Head of caudate nucleus (tissue), 42 donors: ENCODE results near the gene MRPS10.

Source experiments
- DNase-seq, 42 donors: peaks; one replicate each; pipeline versions ENCODE4 v3.0.0 to v3.0.0-alpha.2; 2020 to 2021; ENCODE audit warnings: mixed read lengths in 7 of 42
- intact Hi-C: fragments of 100-400 bp; cut with DNase I; formaldehyde crosslinking; loops from one replicate; pipeline ENCODE4 v1.15.0; 2022

Gene MRPS10

DNA sequence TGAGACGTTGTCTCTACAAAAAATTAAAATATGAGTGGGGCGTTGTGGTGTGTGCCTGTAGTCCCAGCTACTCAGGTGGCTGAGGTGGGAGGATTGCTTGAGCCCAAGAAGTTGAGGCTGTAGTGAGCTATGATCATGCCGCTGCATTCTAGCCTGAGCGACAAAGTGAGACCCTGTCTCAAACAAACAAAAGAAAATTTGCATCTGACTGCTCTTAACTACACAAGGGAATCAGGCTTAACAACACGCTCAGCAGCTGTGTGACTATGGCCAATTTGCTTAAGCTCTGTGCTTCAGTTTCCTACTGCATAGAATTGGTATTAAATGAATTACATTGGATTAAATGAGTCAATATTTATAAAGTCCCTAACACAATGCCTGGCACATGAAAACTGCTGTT lies 24.3 kb upstream of the MRPS10 start:
- DNase-seq = no peak
- intact Hi-C loops = no loop called here

DNA sequence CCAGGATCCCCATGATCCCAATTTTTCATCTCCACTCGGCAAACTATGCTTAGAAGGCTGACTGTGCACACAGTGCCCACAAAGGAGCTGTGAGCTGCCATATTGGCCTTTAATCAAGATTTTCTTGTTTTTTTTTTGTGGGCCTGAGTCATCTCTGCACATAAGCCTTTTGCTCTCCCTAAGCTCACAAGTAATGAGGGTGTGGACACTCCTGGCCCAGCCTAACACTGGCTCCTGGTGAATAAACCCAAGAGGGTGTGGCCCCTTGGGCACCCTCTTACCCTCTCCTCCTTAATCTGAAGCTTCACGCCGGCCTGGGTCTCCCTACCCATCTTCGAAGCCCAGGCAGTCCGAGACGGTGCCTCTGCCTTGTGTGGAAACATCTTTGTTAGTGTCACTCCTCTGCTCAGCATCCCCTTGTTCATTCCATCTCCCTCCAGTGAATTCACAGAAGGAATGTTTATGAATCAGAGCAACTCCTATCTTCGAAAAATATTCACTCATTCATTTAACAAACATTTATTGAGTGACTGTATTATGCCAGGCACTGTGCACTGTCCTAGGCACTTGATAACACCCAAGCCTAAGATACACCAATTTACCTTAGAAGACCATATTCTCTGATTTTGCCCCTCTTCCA lies 22.2 kb upstream of the MRPS10 start:
- DNase-seq = no peak
- intact Hi-C loops = no loop called here

DNA sequence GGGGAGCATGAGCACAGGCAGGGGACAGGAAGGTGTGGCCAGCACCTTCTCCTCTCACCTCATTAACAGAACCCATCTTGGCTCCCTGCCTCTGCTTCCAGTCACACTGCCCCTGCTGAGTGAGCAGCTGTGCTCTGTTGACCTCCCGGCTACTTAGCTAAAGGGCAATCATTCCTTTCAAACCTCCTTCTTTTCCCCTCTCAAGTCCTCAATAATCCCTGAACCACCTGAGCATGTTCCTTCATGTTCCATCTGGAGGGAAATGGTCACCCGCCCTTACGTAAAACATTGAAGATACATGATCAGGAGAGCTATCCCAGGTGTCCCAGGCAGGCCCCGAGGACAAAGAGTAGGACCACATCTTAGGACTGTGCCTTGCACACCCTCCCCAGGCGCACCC lies 21.7 kb upstream of the MRPS10 start:
- DNase-seq = no peak
- intact Hi-C loops = no loop called here

- intact Hi-C loops = no loop called here
- DNase-seq = no peak
Measured at GRCh38 chr6:42237857-42238256, 20.2 kb upstream of the MRPS10 start.

DNA sequence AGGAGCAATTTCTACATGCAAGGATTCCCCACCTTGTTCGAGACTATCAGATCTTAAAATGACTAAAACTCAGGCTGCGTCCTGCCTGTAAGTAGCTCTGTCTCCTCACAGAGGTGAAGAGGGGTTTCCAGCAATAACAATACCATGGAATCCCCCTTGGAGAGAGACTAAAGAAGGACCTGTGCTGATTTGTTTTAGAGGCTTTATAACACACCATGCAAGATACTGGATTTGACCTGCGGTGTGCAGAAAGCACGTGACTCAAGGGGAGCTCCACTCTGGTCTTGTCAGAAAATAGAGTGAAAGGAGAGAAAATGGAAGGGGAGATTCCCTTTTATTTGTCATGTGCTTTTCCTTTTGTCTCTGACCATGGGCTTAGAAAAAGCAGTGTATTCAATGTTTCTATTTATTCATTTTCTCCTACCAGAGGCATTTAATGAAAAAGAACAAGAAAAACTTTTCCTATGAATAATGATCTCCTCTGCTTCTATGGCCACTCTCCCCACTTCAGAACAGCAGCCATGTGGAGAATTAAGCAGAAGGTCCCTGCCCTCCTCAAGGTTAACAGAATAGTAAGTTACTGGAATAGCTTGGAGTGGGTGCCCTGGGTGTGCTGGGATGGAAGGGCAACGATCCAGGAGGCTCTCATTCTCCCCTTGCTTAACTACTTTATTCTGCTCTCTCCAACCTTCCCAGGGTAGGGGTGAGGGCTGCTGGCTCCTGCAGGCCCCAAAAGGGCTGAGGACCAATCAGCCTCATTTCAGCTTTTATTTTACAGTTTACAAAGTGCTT lies 19.2 kb upstream of the MRPS10 start:
- DNase-seq = peak in 4 of 42 donors; percentile 9 to 49 (median 28)
- intact Hi-C loops = no loop called here

GRCh38 chr6:42236030-42236429 lies 18.4 kb upstream of the MRPS10 start:
- no peak for DNase-seq
- intact Hi-C loops = no loop called here

DNA sequence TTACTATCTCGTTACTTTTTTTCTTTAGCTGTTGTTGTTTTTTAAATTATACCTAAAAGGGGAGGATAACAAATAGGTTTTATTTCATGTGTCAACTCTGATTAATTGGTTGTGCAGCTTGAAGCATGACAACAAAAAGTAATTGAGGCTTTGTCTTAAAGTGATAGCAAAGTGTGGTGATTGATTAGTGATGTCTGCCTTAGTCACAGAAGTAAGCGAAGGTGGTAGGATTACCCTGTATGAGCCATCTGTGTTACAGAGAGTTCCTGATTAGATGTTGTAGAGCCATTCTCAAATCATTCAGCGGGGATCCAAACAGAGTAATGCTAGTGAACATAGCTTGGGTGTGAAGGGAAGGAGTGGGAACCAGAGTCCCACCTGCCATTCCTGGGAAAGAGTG lies 14.4 kb upstream of the MRPS10 start:
- DNase-seq = no peak
- intact Hi-C loops = no loop called here

- DNase-seq = no peak
- intact Hi-C loops = no loop called here
Measured at GRCh38 chr6:42230345-42231321, 13.0 kb upstream of the MRPS10 start.

DNA sequence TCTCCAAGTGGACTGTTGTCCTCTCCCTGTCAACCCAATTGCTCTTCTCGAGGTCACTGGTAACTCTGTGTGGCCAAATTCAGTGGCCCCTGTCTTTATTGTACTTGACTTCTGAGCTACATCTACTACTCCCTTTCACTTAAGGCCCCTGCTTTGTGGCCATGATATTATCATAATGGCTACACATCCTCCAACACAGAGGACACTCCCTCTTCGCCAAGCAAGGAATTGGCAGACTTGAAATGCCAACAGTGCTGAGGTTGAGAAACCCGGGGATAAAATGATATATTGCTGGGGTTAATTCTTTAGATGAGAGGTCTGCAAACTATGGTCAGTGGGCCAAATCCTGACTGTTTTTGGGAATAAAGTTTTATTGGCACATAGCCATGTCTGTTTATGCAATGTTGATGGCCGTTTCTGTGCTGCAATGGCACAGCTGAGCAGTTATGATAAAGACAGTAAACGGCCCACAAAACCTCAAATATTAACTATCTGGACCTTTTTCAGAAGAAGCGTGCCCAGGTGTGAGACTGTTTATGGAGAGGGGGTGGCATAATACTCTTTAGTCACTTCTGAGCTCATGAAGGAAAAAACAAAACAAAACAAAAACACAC lies 12.0 kb upstream of the MRPS10 start:
- no peak for DNase-seq
- intact Hi-C loops = no loop called here

GRCh38 chr6:42228305-42228704 lies 10.6 kb upstream of the MRPS10 start:
- no peak for DNase-seq
- intact Hi-C loops = no loop called here

- intact Hi-C loops = no loop called here
- no peak for DNase-seq
Measured at GRCh38 chr6:42227173-42227850, 9.7 kb upstream of the MRPS10 start.

- no peak for DNase-seq
- intact Hi-C loops = no loop called here
Measured at GRCh38 chr6:42226645-42227143, 9.0 kb upstream of the MRPS10 start.

- no peak for DNase-seq
- intact Hi-C loops = no loop called here
Measured at GRCh38 chr6:42226161-42226611, 8.5 kb upstream of the MRPS10 start.

DNA sequence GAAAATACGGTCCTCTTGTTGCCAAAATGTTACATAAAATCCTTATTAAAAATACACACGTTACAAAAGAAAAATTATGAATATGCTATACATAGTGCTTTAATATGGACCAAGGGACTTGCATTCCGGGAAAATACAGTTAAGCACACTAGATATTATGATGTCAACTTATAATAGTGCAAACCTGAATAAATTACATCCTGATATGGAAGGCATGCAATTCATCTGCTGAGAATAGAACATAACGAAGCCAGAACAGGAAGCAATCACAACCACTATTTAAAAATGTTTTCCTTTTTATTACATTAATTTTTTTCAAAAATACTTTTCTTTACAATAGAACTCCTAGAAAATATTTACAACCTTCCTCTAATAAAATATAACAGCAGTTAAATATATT lies 7.8 kb upstream of the MRPS10 start:
- DNase-seq = no peak
- intact Hi-C loops = no loop called here

DNA sequence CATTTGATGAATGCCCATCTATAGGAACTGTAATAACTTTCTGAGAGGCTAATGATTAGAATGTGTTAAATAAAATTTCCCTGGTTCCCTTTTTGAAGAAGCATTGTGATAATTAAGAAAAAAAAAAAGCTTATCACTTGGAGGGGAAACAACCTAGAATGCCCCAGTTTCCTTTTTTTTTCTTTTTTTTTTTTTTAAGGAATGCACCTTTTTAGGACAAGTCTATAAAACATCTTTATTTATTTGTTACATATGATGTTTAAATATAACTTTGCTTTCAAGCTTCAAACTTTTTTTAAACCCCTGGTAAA lies 7.3 kb upstream of the MRPS10 start:
- DNase-seq = no peak
- intact Hi-C loops = no loop called here

DNA sequence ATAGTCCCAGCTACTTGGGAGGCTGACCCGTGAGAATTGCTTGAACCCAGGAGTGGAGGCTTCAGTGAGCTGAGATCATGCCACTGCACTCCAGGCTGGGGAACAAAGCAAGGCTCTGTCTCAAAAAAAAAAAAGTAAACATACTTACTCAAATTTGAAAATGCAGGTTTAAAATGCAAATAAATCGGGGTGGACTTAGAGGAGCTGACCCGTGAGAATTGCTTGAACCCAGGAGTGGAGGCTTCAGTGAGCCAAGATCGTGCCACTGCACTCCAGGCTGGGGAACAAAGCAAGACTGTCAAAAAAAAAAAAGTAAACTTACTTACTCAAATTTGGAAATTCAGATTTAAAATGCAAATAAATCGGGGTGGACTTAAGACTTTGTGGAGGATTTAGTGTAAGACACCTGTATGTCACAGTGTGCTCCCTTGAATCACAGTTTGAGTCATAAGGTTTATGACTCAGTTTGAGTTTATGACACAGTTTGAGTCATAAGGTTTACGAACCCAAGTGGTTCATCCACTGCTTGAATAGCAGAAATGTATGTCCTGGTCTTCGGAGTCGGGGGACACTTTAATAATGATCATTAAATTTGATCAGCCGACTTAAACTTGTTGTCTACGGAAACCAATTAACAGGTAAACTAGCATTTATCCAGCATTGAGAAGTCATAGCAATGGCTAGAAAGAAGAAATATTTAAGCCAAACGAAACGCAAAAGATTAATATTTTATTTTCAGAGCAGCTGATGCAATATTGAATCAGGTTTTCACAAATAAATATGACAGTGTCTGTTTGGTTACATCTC lies 6.8 kb upstream of the MRPS10 start:
- intact Hi-C loops = no loop called here
- DNase-seq = no peak

DNA sequence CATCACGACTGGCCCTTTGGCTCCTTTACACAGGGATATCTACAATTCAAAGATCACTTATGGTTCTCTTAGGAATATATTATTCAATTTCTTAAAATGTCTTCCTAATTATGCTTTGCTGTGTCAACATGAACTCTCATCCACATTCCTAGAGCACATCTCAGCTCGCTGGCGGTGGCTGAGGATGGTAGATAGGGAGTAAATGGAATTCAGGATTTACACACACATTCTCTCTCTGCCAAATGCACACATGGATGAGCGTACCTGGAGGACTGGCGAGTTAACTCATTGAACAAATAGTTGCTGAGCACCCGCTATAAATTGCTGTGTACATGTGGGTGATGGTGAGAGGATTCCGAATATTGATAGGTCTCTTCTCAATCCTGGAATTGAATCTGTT lies 4.8 kb upstream of the MRPS10 start:
- intact Hi-C loops = no loop called here
- DNase-seq = no peak

DNA sequence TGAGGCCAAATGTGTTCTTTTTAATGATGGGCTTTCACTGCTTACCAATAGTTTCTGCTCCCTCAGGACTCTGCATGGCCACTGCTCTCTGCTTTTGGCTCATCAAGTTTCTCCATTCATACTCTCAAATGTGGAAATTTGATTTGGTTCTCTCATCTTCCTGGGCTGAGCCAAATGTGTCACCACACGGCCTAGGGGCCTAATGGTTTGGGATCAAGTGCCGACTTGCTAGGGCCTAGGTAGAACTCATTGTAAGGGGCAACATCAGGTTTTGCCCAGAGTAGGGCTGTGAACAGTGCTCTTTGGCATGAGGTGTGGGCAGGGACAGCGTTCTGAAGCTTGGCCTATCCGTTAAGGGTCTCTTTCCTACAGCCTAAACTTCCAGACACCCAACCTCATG lies 3.9 kb upstream of the MRPS10 start:
- intact Hi-C loops = no loop called here
- no peak for DNase-seq
